MM.1S (cell line): ENCODE data around the gene AP2S1.

ENCODE experiments used
- EZH2 ChIP-seq: fragments of 300-600 bp; sonication (generic); optimal IDR thresholded peaks from 2 replicates; pipeline ENCODE3; 2017; ENCODE audit warnings: low read depth, mild to moderate bottlenecking, antibody characterized with exemption, low read length, mixed read lengths
- EZH2phosphoT487 ChIP-seq: fragments of 300-600 bp; sonication (generic); IDR thresholded peaks from 2 replicates; pipeline ENCODE4 v1.6.1; 2018; ENCODE audit warnings: antibody characterized with exemption, low read length
- TF ChIP-seq, protein P1 (sequence below): fragments of 300-600 bp; sonication (generic); IDR thresholded peaks from 2 replicates; pipeline ENCODE4 v1.5.1; 2016; ENCODE audit warnings: antibody characterized with exemption, low read length, mixed read lengths

DNA sequence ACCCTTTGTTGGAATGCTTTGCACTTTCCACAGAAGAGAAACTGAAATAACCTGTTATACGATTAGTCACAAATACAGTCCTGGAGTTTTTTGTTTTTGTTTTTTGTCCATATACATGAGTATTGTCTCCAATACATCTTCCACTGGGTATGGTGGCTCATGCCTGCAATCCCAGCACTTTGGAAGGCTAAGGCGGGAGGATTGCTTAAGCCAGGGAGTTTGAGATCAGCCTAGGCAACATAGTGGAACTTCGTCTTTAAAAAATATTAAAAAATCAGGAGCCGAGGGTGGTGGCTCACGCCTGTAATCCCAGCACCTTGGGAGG lies 25.0 kb downstream of the AP2S1 start:
- TF ChIP-seq, protein P1, sequence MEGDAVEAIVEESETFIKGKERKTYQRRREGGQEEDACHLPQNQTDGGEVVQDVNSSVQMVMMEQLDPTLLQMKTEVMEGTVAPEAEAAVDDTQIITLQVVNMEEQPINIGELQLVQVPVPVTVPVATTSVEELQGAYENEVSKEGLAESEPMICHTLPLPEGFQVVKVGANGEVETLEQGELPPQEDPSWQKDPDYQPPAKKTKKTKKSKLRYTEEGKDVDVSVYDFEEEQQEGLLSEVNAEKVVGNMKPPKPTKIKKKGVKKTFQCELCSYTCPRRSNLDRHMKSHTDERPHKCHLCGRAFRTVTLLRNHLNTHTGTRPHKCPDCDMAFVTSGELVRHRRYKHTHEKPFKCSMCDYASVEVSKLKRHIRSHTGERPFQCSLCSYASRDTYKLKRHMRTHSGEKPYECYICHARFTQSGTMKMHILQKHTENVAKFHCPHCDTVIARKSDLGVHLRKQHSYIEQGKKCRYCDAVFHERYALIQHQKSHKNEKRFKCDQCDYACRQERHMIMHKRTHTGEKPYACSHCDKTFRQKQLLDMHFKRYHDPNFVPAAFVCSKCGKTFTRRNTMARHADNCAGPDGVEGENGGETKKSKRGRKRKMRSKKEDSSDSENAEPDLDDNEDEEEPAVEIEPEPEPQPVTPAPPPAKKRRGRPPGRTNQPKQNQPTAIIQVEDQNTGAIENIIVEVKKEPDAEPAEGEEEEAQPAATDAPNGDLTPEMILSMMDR, result no peak
- TF ChIP-seq EZH2 (no peak), EZH2phosphoT487 (no peak)
